Endothelial cell (in vitro differentiated cells): ENCODE measurements around the gene COL5A1. TPM values are rescaled to one million over a fixed set of nuclear protein-coding genes. Genes with fewer than 3 reads are reported as not detected.

Experiments
- DNase-seq: peaks from one replicate; pipeline ENCODE4 v3.0.0; 2021; ENCODE audit warnings: low spot score
- H3K27ac Mint-ChIP-seq: one replicate; pipeline ENCODE4 v1.8.0; 2021; ENCODE audit warnings: mixed read lengths, inconsistent platforms; ENCODE audit not compliant: unreplicated experiment
- H3K27me3 Mint-ChIP-seq: one replicate; pipeline ENCODE4 v1.8.0; 2021; ENCODE audit warnings: mild to moderate bottlenecking, moderate library complexity, mixed read lengths, inconsistent platforms; ENCODE audit not compliant: unreplicated experiment
- H3K36me3 Mint-ChIP-seq: one replicate; pipeline ENCODE4 v1.8.0; 2021; ENCODE audit warnings: mild to moderate bottlenecking, low read depth, mixed read lengths, inconsistent platforms; ENCODE audit not compliant: unreplicated experiment
- H3K4me1 Mint-ChIP-seq: one replicate; pipeline ENCODE4 v1.8.0; 2021; ENCODE audit warnings: mild to moderate bottlenecking, mixed read lengths, inconsistent platforms; ENCODE audit not compliant: unreplicated experiment
- H3K4me3 Mint-ChIP-seq: one replicate; pipeline ENCODE4 v1.8.0; 2021; ENCODE audit warnings: mild to moderate bottlenecking, mixed read lengths, inconsistent platforms; ENCODE audit not compliant: unreplicated experiment
- H3K9me3 Mint-ChIP-seq: one replicate; pipeline ENCODE4 v1.8.0; 2021; ENCODE audit warnings: mixed read lengths, inconsistent platforms; ENCODE audit not compliant: unreplicated experiment
- total RNA-seq: library from RNA; stranded (reverse); fragmentation: NEBNext Ultra II Directional; extraction: Animal tissue kit (Norgen Biotek cat#: 25700); gene quantifications from one replicate; pipeline ENCODE4 v1.2.1, GENCODE V29; 2021; ENCODE audit not compliant: unreplicated experiment
- TF ChIP-seq, protein P1 (sequence below): fragments of 200-600 bp; sonication (generic); IDR thresholded peaks from one replicate; pipeline ENCODE4 v1.5.0; 2021; ENCODE audit warnings: antibody characterized with exemption; ENCODE audit not compliant: unreplicated experiment

COL5A1 gene
- total RNA-seq, 1 donor from 2014 or later, result 24.3 TPM

DNA sequence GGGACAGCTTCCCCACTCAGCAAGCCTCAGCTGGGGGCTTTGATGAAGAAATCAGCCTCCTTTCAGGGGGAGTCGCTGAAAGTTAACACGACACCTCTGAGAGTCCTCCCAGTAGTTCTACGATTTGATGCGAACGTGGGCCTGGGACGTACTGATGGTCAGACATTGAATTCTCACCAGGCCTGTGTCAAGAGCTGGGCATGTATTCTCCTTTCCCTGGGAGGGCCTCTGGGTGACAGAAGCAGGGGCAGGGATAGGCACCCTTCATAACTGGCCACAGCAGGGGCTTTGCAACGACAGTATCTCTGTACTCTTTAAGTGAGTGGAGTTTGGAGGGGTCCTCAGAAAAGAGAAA lies 15.6 kb upstream of the COL5A1 start:
- peaks cover 9% of the 10 kb centered on the region for H3K27me3 Mint-ChIP-seq
- no peaks in the 10 kb centered on the region for H3K36me3 Mint-ChIP-seq
- peaks cover 15% of the 10 kb centered on the region for H3K4me1 Mint-ChIP-seq

DNA sequence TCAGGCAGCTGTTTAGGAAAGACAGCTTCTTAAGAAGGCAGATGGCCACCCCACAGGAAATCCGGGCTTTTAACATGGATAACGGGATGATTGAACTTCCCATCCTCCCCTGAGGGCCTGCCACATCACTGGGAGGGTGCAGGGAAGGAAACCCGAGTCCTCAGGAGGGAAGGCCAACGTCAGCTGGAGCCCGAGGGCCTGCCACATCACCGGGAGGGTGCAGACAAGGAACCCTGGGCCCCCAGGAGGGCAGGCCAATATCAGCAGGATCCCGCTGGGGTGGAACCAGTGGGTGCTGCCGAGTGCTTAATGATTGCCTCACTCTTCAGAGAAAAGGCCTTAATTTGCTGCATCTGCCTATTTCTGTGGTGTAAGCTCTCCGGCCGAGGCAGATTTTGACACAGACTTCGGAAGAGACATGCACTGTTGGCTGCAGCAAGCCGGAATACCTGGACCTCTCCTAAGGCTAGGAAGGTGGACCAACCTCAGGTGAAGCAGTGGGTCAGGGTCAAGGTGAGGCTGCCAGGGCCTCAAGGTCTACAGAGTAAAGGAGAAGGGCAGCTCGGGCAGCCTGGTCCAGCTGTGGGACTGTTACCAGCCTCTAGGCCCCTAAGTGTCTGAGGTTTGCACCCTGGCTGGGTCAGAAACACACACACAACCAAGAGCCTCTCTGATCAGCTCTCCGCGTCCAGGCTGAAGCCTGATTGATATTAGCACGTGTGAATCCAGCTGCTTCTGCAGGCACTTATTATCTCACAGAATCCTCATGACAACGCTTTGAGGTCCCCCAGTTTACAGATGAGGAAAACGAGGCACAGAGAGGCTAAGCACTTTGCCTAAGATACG lies 14.8 kb upstream of the COL5A1 start:
- no peak overlapping the region for H3K27ac Mint-ChIP-seq

More for the DNA sequence above, 15.6 kb upstream of the COL5A1 start:
- Mint-ChIP-seq H3K4me3 (no peak overlapping the region), H3K9me3 (no peaks in the 10 kb centered on the region), H3K27ac (no peak overlapping the region)
- DNase-seq, result no peak
- TF ChIP-seq, protein P1, sequence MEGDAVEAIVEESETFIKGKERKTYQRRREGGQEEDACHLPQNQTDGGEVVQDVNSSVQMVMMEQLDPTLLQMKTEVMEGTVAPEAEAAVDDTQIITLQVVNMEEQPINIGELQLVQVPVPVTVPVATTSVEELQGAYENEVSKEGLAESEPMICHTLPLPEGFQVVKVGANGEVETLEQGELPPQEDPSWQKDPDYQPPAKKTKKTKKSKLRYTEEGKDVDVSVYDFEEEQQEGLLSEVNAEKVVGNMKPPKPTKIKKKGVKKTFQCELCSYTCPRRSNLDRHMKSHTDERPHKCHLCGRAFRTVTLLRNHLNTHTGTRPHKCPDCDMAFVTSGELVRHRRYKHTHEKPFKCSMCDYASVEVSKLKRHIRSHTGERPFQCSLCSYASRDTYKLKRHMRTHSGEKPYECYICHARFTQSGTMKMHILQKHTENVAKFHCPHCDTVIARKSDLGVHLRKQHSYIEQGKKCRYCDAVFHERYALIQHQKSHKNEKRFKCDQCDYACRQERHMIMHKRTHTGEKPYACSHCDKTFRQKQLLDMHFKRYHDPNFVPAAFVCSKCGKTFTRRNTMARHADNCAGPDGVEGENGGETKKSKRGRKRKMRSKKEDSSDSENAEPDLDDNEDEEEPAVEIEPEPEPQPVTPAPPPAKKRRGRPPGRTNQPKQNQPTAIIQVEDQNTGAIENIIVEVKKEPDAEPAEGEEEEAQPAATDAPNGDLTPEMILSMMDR, result no peak

DNA sequence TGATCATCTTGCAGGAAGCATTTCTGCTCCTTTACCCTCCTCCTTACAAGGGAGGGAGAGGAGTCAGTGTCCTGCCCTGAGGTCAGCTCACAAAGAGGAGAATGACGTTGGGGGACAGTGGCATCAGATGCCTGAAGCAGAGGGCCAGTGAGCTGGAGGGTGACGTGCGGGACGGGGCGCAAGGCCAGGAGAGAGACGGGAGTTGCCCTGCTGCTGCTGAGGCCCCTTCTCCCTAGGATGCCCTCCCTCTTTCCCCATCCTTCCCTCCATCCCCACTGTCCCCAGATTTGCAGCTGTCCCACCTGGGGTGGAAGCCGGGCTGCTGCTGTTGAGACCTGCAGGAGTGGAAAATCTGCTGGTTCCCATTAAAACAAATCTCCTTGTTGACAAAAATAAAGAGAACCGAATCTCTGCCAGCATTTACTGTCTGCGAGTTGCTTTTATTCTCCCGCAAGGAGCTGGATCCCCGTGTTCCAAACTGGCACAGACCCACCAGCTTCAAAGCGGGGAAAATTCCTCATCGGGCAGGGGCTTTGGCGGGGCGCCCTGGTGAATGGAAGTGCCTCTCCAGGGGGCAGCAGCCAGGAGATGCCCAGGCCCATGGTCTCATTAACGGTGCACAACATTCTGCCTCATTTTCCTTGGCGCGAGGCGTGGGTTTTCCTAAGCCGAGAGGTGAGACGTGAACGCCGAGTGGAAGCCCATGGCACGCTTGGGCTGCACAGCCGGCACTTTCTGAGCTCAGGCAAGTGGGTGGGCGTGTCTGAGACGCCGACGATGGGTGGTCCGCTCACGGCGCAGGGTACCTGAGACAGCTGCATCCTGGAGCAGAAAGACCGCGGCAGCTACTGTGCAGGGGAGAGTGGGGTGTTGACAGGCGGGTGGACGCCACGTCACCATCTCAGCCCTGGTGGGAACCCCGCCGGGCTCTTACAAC lies 13.9 kb upstream of the COL5A1 start:
- peaks cover 11% of the 10 kb centered on the region for H3K27me3 Mint-ChIP-seq
- no peak for DNase-seq
- peaks cover 15% of the 10 kb centered on the region for H3K4me1 Mint-ChIP-seq
- TF ChIP-seq, protein P1, result no peak
- no peak overlapping the region for H3K27ac Mint-ChIP-seq
- H3K9me3 Mint-ChIP-seq, result no peaks in the 10 kb centered on the region
- H3K36me3 Mint-ChIP-seq, result no peaks in the 10 kb centered on the region
- no peak overlapping the region for H3K4me3 Mint-ChIP-seq

More for the DNA sequence above, 14.8 kb upstream of the COL5A1 start:
- Mint-ChIP-seq H3K9me3 (no peaks in the 10 kb centered on the region), H3K27me3 (peaks cover 11% of the 10 kb centered on the region), H3K36me3 (no peaks in the 10 kb centered on the region), H3K4me3 (no peak overlapping the region), H3K4me1 (peaks cover 15% of the 10 kb centered on the region)
- no peak for DNase-seq
- TF ChIP-seq, protein P1, result no peak

DNA sequence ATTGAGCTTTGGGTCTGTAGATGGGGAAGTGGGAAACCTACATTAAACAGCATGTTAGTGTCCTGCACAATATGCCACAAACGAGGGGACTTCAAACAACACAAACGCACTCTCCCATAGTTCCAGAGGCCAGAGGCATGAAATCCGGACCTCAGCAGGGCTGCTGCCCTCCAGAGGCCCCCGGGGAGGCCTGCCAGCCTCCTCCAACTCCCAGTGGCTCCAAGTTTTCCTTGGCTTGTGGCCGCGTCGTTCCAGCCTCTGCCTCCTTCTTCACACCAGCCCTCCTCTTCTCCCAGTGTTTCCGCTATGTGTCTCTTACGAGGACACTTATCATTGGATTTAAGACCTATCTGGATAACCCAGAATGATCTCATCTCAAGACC lies 13.3 kb upstream of the COL5A1 start:
- Mint-ChIP-seq H3K27ac (no peak overlapping the region), H3K9me3 (no peaks in the 10 kb centered on the region), H3K4me3 (no peak overlapping the region), H3K27me3 (peaks cover 10% of the 10 kb centered on the region), H3K4me1 (peaks cover 15% of the 10 kb centered on the region), H3K36me3 (no peaks in the 10 kb centered on the region)
- no peak for DNase-seq
- TF ChIP-seq, protein P1, result no peak
